ENCODE measurements around the gene RDH8.

RDH8 gene

DNA sequence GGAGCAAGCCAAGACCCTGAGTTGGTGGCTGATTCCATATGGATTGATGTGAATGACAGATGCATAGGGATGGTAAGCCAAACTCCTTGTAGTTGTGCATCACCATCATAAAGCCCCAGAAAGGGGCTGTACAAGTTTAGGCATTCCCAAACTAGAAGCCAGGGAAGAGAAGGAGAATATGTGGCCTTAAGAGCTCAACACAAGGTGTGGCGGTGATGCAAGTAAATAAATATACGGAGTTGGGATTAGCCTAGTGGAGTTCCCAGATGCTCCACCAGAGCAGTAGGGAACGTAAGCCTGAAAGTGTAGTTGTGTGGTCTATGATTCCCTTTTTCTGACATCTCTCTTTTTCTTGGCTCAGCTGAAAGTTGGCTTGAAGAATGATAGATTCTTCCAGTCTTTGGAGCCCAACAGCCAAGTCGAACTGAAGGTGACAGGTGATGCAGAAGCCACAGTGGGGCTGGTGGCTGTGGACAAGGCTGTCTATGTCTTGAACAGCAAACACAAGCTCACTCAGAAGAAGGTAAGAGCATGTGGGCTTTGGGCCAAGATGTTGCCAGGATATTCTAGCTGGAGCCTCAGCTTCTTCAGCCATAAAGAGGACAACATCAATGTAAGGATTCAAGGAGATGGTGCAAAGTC is 30.1 kb downstream of the RDH8 start:
- no peak overlapping the region for H3K27ac ChIP-seq
- TF ChIP-seq, protein P1, sequence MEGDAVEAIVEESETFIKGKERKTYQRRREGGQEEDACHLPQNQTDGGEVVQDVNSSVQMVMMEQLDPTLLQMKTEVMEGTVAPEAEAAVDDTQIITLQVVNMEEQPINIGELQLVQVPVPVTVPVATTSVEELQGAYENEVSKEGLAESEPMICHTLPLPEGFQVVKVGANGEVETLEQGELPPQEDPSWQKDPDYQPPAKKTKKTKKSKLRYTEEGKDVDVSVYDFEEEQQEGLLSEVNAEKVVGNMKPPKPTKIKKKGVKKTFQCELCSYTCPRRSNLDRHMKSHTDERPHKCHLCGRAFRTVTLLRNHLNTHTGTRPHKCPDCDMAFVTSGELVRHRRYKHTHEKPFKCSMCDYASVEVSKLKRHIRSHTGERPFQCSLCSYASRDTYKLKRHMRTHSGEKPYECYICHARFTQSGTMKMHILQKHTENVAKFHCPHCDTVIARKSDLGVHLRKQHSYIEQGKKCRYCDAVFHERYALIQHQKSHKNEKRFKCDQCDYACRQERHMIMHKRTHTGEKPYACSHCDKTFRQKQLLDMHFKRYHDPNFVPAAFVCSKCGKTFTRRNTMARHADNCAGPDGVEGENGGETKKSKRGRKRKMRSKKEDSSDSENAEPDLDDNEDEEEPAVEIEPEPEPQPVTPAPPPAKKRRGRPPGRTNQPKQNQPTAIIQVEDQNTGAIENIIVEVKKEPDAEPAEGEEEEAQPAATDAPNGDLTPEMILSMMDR (conservative IDR thresholded peaks at IDR 0.05): no peak

GRCh38 chr19:10044390-10044789 is 31.1 kb downstream of the RDH8 start:
- TF ChIP-seq, protein P1 (conservative IDR thresholded peaks at IDR 0.05): no peak

GRCh38 chr19:10045371-10045770 is 32.1 kb downstream of the RDH8 start:
- no peak overlapping the region for H3K27ac ChIP-seq
- TF ChIP-seq, protein P1 (conservative IDR thresholded peaks at IDR 0.05): no peak

More at GRCh38 chr19:10044390-10044789, 31.1 kb downstream of the RDH8 start:
- H3K27ac ChIP-seq: no peak overlapping the region

- H3K27ac ChIP-seq: no peak overlapping the region
- TF ChIP-seq, protein P1 (conservative IDR thresholded peaks at IDR 0.05): no peak
Observed at GRCh38 chr19:10049626-10050025, 36.3 kb downstream of the RDH8 start.

DNA sequence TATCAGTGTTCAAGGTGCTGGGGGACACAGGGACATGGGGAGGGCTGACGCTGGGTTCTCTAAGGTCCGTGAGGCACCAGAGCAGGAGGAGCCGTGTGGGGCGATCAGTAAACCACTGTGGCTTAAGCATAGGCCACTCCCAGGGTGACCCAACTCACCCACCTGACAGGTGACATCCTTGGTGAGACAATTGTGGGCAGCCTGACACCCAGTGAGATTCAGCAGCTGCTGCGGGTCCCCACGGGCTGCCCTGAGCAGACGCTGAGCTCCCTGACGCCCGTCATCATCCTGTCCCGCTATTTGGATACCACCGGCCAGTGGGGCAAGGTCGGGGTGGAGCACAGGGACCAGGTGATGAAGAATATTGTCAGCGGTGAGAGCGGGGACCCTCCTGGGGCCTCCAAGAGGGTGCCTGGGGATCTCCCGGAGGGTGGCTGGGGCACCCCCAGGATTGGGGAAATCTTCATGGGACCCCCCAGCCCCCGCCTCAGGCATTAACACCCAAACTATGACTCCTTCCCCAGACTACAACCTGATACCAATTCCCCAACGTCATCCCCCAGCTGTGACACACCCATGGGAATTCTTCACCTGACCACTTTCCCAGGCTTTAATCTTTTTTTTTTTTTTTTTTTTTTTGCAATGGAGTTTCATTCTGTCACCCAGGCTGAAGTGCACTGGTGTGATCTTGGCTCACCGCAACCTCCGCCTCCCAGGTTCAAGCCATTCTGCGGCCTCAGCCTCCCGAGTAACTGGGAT is 39.5 kb downstream of the RDH8 start:
- TF ChIP-seq, protein P1 (conservative IDR thresholded peaks at IDR 0.05): no peak
- no peak overlapping the region for H3K27ac ChIP-seq

- TF ChIP-seq, protein P1 (conservative IDR thresholded peaks at IDR 0.05): no peak
- no peak overlapping the region for H3K27ac ChIP-seq
Observed at GRCh38 chr19:10061717-10062310, 48.5 kb downstream of the RDH8 start.

DNA sequence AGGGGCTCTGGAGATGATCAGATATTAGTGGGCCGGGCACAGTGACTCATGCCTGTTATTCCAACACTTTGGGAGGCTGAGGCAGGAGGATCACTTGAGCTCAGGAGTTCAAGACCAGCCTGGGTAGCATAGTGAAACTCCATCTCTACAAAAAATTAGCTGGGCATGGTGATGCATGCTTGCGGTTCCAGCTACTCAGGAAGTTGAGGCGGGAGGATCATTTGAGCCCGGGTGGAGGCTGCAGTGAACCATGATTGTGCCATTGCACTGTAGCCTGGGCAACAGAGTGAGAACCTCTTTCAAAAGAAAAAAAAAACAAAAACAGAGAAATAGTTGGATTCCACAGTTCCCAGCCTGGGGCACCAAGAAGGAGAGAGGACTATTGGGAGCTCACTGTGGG is 54.9 kb downstream of the RDH8 start:
- TF ChIP-seq, protein P1 (conservative IDR thresholded peaks at IDR 0.05): no peak
- H3K27ac ChIP-seq: no peak overlapping the region

All from VCaP (cell line).